Activated gamma-delta T cell (primary cell): ENCODE results near the gene NET1.
"Not testable (repeated sequence)": the region's sequence is repeated elsewhere in the genome, so short reads cannot be mapped to it uniquely, and the experiment has no call there.

Experiments used
- DNase-seq: peaks from one replicate; lab custom pipeline; 2025; lab: John Stamatoyannopoulos, UW

The NET1 gene

DNA sequence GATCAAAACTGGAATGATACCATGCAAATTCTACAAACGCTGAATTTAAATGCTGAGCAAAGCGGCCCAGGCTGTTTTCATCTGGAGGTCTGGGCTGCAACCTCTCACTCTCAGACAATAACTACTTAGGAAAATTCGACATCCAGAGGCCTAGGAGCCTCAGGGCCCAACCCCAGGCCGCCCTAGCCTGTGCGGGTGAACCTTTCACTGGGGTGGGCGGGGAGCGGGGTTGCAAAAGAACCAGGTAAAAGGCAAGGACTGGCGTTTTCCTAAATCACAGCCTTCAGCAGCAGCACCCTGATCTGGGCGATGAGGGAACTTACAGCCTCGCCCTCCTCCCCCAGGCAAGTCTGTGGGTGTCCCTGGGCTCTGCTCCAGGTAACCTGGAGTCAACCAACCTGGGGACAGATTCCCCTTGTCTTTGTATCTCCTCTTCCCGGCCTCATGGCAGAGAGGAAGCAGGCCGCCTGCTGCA is 53.7 kb downstream of the NET1 start:
- DNase-seq = no peak

DNA sequence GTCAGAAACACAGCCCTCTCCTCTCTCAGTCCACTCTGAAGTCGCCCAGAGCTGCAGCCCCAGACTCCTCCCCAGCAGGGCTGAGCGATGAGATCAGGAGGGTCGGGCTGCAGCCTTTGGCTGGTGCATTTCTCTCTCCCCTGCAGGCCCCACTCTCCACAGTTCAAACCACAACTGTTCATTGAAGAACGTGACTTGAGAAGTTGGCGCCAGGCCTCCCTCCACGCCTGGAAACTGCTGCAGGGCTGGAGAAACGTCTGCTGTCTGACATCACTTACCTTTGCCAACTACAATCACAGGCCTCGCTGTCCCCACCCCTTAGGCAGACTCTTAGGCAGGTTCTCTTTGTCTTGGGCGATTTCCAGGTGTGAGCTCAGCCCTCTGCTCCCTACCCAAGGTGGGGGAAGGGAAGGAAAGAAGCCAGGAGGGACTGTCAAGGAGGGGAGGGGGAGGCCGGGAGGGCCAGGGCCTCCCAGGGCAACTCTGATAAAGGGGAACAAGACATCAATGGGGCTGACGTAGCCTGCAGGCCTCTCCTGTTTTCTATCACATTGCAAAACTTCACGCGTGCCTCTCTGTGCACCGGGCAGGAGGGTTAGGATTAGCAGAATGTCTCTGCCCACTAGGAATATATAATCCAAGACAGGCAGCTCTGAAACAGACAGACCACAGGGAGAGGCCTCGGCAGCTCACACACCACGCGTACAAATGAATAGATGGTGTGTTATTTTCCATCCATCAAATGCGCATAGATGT is 54.3 kb downstream of the NET1 start:
- DNase-seq = no peak

DNA sequence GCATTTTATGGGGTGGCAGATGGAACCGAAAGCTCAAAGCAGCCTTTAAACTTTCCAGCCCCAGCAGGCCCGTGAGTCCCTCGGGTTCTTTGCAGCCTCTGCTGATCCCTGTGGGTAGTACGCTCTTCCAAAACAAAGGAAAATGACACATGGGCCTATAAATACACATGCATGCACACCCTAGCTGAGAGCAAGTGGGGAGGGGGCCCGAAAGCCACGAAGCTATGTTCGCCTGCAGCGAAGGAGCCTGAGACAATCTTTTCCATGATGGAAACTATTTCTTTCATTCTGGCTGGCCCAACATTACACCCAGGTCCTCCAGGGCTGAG is 54.8 kb downstream of the NET1 start:
- no peak for DNase-seq

DNA sequence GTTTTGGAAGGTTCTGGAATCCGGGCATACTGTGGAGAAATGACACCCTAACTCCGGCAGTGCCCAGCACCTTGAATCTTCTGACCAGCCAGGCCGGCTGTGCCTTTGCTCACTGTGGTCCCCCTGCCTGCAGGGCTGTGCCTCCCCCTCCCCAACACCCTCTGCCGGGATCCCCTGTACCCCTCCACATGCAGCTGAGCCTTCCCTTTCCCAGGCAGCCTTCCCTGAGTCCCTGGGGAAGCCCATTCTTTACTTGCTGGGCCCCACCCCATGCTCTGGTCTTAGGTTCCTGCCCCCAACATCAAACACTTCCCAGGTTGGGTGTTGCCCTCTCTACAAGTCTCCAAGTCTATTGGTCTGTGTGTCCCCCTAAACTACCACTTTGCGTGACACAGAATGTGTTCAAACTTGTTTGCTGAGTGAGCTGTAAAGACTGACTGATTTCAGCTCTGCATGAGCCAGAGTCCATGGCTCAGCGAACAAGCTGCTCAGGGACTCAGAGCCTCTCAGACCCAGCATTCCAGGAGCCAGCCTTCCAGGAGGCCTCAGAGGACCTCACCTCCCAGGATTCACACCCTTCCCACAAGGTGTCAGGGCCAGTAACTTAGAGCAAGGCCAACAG is 55.4 kb downstream of the NET1 start:
- DNase-seq = no peak

DNA sequence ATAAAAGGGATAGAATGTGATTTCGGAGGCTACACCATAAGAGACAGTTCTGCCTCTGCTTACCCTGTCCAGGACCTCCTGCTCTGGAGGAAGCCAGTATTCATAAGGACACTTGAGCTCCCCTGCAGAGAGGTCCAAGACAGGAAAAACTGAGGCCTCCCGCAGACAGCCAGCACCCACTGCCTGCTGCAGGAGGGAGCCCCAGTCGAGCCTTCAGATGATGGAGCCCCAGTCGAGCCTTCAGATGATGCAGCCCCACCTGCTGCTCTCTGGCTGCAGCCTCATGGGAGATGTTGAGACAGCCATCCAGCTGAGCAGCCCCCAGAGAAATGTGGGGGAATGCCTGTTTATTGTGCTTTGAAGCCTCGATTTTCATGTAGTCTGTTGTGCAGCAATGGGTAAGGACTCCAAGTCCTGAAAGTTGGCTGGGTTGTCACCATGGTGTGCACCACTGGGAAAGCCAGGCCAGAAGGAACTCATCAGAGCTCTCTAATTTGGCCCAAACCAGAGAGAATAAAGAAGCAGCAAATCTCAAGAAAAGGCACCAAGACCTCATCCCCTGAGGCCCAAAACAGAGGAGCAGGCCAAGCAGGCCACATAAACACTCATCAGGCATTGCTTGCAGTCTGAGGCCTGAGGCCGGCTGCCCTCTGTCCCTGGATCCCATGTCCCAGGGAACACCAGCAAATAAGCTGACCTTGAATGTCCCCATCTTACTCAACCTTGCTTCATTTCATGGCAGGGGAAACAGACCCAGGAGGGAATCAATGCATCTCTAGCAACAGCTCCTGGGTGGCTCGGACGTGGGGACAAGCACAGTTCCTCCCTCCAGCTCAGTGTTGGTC is 56.1 kb downstream of the NET1 start:
- DNase-seq = no peak

DNA sequence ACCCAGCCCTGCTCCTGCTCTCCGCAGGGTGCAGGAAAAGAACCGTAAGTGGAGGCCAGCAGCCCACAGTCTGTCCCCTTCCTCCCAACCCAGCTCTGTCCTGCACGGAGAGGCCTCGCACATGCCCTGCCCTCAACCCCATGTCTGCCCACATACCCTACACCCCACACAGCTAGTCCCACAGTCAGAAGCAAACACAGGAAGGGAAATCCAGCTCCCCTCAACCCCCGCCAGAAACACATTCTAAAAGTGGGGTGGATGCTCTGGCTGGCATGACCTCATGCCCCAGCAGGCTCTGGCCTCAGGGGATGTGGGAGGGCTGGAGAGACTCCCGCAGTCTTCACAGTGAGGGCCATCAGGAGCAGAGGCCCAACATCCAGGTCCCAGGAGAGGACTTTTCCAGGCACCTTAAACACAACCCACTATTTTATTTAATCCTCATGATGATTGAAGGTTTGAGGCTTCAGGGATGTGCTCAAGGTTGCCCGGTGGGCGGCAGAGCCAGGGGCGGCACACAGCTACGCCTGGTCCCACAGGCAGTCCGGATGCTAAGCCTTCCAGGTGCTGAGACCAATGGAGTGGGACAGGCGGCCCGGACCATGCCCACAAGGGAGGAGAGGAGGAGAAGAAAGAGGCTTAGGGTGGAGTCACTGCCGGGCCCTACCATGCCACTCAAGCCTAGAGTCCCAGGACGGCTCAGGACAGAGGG is 57.1 kb downstream of the NET1 start:
- no peak for DNase-seq

DNA sequence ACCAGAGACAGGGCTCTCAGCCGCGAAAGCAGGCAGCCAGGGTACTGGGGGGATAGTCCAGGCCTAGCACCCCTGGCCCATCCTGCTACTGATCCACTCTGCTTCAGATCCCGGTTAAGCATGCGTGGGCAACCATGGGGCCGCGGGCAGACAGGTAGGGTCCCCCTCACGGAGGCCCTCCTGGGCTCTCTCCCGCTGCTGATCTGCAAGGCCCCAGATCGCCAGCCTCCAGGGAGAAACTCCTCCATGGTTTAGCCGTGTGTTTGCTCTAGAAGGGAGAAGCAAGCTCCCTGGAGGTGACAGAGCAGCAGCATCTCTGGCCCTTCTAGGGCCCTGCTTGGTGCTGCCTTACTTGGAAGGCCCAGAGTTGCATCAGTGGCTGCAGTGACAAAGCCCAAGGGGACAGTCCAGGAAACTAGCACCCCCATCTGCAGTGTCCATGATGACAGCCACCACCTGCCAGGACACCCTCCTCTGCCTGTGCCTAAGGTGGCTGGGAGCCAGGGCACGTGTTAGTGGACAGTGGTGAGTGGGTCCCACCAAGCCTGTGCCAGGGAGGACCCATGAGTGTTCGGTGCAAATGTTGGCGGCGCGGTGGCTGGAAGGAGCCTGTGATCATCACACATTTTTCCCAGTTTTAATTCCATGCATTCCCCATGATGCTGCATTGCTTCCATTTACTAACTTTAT is 57.9 kb downstream of the NET1 start:
- no peak for DNase-seq

DNA sequence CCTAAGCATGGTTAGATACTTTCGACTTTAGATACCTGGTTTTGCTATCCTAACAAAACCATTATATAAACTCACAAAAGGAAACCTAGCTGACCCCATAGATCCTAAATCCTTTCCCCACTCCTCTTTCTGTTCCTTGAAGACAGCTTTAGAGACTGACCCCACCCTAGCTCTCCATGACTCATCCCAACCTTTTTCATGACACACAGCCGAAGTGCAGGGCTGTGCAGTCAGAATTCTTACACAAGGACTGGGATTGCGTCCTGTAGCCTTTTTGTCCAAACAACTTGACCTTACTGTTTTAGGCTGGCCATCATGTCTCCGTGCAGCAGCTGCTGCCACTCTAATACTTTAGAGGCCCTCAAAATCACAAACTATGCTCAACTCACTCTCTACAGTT is 62.3 kb downstream of the NET1 start:
- not testable (repeated sequence) for DNase-seq

DNA sequence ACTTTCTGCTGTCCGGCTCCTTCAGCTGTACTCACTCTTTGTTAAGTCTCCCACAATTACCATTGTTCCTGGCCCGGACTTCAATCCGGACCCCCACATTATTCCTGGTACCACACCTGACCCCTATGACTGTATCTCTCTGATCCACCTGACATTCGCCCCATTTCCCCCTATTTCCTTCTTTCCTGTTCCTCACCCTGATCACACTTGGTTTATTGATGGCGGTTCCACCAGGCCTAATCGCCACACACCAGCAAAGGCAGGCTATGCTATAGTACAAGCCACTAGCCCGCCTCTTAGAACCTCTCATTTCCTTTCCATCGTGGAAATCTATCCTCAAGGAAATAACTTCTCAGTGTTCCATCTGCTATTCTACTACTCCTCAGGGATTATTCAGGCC is 62.7 kb downstream of the NET1 start:
- DNase-seq = not testable (repeated sequence)

DNA sequence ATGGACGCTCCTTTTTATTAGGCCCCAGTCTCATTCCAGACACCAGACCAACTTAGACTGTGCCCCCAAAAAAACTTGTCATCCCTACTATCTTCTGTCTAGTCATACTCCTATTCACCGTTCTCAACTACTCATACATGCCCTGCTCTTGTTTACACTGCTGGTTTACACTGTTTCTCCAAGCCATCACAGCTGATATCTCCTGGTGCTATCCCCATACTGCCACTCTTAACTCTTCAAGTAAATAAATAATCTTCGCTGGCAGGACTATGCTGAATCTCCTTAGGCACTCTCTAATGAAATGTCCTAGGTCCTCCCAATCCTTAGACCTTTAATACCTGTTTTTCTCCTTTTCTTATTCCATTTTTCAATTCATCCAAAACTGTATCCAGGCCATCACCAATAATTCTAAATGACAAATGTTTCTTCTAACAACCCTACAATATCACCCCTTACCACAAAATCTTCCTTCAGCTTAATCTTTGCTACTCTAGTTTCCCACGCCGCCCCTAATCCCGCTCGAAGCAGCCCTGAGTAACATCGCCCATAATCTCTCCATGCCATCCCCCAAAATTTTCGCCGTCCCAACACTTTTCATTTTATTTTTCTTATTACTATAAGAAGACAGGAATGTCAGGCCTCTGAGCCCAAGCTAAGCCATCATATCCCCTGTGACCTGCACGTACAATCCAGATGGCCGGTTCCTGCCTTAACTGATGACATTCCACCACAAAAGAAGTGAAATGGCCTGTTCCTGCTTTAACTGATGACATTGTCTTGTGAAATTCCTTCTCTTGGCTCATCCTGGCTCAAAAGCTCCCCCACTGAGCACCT is 63.8 kb downstream of the NET1 start:
- DNase-seq = not testable (repeated sequence)

DNA sequence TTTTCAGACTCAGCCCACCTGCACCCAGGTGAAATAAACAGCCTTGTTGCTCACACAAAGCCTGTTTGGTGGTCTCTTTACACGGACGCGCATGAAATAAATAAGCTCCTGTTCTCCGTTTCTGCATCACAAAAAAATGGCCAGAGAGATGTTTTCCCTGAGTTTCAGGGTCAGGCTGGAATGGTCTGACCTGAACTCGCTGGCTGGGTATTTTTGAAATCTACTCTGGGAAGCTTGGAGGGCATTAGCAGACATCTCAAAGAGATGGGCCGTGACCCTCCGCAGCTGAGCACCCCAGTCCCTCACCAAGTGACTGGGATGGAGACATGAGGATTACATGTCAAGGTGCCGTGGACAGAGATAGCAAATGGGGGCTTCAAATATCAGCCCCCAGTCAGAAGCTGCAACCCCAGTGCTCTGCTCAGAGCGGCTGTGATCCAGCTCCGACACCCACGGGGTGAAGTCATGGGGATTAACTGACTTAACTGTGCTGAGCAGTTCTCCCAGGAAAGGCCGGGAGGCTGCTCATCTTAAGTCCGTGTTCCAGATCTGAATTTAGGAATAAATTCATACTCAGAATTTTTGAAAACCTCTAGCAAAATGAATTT is 64.7 kb downstream of the NET1 start:
- DNase-seq = no peak

DNA sequence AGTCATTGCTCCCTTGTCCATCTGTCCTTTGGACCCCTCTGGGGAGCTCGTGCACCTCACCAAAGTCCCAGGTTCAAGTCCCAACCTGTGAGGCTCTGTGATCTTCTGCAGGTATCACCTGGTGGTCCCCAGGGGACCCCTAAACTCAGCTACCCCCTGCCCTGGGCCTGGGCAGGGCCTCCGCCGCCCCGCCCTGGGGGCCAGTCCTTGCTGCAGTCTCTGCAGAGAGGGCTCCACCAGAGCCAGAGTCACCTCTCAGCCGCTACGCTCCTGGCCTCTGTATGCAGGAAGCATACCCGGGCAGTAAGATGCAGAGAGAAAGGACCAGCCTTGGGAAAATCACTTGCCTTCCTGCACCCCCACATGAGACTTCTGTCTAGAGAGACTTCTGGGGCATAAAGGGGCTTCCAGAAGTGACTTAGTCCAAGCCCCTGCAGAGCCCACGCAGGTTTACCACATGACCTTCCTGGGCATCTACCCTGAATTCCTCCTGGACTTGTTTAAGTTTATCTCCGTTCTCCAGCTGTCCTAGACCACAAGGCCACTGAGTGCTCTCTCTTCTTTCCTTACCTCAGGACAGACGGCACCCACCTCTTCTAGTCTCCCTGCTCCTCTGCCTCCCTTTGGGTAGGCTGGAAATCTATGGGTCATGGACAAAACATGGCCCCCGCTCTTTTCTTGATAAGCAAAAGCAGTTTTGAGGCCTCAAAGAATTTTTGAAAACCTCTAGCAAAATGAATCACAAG is 65.8 kb downstream of the NET1 start:
- no peak for DNase-seq

DNA sequence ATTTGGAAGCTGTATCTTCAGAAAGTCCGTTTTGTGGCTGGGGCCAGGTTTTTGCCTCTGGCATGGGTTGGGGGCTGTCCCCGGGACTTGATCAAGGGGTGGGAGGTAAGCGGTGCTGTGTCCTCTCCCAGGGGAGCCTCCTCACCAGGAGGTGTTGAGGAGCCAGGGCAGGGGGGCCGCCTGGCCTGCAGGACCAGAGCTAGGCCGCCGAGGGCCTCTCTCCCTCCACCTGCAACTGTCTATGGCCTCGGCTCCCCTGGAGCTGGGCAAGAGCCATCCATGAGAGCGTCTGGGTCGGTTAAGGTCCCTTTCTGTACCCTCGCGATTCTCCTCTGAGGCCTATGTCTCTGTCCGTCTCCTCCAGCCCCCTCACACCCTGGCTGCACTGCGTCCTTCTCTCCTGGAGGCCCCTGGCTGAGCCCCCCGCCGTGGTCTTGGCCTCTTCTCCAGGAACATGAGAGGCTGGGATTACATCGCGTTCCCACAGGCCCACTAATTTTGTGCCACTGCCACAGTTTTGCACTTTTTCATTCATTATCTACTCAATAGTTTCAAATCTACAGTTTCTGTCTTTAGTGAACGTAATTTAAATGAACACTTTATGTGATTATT is 66.4 kb downstream of the NET1 start:
- no peak for DNase-seq

DNA sequence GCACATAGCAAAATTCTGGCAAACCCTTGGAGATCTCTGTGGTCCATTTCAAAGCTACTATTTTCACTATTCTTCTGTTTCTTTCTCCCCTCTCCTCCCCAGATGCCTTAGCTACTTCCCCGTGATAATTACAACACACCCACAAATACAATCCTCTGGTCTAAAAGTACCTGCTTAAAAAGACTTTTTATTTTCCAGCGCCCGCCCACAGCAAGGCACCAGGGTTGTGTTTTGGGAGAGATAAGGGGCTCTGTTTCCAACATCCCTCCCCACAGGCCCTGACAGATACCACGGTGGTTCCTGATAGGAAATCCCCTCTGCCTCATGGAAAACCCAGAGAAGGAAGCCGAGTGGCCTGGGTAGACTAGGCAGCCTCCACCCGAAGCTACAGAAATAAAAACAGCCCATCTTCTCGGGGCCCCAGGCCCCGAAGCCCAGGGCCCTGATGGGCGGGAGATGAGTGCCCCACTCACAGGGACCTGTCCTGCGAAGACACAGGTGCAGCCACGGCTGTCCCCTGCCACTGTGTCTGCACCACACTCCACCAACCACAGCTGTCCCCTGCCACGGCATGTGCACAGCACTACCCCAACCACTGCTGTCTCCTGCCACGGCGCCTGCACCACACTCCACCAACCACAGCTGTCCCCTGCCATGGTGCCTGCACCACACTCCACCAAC is 67.3 kb downstream of the NET1 start:
- DNase-seq = no peak

DNA sequence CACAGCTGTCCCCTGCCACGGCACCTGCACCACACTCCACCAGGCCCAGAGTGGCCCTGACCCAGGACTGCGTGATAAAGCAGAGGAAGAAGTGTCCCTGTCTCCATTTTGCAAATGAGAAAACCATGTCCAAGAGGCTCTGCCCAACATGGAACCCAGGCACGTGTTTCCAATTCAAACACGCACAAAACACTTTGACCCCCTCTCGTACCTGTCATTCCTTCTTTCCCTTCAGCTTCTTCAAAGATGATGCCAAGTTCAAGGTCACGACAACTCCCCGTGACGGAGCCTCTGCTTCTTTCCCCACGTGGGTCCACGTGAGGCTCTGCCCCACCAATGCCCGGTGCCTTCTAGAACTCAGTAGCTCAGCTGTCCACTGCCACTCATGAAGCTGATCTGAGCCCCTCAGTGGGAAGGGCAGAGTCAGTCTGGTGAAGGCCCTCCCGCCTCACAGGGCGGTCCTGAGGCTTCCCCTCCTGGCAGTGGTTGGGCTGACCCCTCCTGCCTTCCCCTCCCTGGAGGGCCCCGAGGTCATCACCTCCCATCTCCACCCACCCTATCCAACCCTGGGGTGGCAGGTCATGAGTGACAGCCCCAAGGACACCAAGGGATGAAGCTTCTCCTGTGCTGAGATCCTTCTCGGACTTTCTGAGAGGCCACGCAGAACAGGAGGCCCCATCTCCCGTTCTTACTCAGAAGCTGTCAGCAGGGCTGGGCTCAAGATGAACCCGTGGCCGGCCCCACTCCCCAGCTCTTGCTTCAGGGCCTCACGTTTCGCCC is 68.0 kb downstream of the NET1 start:
- no peak for DNase-seq

DNA sequence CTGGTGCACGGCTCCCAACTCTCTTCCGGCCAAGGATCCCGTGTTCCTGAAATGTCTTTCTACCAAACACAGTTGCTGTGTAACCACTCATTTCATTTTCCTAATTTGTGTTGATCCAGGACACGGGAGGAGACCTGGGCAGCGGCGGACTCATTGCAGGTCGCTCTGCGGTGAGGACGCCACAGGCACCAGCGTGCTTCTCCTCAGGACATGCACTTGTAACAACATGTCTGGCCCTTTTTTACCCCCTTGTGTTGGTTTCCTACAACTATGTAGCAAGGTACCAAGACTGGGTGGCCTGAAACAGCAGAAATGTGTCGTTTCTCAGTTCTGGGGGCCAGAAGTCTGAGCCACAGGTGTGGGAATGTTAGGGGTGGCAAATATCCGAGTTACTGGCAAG is 68.8 kb downstream of the NET1 start:
- no peak for DNase-seq

DNA sequence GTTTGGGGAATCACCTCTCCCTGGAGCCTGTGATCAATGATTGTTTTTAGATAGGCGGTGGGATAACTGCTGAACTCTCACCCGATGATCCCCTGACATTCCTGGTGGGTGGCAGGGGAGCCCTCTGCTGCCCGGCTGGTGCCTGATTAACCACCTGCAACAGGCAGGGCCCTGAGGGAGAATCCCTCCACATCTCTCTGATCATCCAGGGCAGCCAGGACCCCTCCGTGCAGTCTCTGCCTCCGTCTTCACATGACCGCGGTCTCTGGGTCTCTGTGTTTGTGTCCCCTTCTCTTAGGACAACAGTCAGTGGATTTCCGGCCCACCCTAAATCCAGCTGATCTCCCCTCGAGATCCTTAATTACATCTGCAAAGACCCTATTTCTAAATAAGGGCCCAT is 69.7 kb downstream of the NET1 start:
- no peak for DNase-seq

DNA sequence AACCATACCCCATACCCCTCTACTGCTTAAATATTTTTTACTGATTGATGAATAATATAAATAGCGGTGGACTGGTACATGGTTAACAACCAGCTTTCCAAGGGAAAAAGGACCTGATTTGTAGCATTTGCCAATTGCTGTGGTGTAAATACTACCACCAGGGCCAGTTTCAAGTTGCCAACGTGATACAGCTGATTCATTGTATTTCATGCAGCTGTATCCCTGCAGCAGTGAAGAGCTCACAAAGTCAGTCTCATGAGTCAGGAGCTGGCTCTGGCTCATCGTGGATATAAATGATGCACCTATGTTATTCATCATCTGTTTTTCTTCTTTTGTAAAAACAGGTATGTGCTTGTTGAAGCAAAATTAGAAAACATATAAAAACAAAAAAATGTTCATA is 71.8 kb downstream of the NET1 start:
- no peak for DNase-seq
